ENCODE measurements around the gene DCST2.
A peak's percentile ranks its signal among the peaks of the same experiment; 100 is the strongest.

Gene DCST2

GRCh38 chr1:155026154-155026553 lies 7.4 kb downstream of the DCST2 start:
- DNase-seq (ENCODE audit: low read depth) = no peak

DNA sequence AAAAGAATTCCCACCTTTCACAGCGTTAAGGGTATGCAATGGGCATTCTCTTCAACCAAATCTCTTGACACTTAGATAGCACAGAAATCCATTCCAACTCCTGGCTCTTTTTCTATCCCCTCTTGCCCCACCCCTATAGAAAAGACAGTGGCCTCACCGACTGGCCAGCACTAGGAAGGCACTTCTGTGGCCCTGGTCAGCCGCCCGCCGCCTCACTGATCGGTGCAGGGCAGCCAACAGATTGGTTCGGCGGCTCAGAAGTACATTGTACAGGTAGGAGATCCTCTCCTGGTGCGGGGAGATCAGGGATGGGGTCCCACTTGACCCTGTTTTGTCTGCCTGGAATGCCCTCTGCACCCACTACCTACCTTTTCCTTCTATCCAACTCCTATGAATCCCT lies 9.3 kb downstream of the DCST2 start:
- DNase-seq (ENCODE audit: low read depth) = no peak

- no peak for DNase-seq (ENCODE audit: low read depth)
Measured at GRCh38 chr1:155023627-155024026, 10.0 kb downstream of the DCST2 start.

GRCh38 chr1:155022927-155023236 lies 10.7 kb downstream of the DCST2 start:
- no peak for DNase-seq (ENCODE audit: low read depth)

DNA sequence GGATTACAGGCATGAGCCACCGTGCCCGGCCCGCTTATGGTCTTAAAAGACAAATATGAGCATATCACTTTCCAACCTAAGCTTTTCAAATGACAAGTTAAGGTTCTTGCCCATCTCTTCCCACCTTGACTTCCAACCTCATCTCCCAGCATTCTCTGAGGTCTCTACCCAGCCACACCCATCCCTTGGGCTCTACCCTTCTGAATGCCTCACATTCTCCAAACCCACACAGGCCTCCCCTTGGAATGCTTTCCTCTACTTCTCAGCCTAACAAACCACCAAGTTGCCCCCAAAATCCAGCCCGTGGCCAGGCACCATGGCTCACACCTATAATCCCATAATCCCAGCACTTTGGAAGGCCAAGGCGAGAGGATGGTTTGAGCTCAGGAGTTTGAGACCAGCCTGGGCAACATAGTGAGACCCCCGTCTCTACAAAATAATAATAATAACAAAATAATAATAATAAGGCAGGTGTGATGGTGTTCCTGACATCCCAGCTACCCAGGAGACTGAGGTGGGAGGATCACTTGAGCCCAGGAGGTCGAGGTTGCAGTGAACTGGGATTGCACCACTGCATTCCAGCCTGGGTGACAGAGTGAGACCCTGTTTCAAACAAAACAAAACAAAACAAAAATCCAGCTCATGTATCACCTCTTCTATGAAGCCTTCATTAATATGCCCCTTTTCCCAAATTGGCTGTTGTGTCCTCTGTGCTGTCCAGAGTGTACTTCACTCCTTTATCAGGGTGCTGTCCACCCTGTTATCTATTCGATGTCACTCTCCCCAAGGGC lies 11.2 kb downstream of the DCST2 start:
- no peak for DNase-seq (ENCODE audit: low read depth)

DNA sequence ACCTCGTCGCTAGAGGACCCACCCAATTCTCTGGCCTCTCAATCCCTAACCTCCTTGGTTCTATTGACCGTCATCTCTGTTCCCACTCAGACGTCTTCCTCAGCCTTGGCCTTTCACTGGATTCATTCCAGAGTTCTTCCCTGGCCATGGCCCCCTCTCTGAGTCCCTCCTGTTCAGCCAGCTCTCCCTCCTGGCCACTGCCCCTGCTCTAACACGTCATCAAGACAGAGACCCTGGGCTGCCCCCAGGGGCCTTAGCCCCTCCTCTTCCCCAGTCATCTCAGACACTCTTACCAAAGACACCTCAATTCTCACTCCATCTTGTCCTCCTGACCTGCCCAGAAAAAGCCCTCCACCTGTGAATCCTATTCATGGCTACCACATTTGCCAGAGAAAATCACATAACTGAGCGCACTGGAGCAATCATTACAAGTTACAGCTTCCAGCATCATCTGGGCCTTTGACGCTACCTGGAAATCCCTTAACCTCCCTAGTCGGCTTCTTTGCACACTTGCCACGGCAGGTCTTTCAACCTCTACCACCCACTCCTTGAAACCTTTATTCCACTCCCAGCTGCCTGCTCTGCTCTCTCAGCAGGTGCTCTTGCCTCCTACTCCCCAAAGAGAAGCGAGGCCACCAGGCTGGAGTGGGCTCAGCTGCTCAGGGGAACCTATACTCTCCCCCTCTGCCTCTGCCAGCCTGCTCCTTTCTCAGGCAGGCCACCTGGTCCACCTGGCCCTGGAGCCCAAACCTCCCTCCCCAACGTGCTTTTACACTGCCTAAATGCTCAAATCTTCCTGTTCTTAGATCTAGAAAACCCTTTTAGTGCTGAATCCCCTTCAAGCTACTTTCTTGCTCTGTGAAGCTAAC lies 14.0 kb downstream of the DCST2 start:
- no peak for DNase-seq (ENCODE audit: low read depth)

- no peak for DNase-seq (ENCODE audit: low read depth)
Measured at GRCh38 chr1:155018617-155019348, 14.8 kb downstream of the DCST2 start.

DNA sequence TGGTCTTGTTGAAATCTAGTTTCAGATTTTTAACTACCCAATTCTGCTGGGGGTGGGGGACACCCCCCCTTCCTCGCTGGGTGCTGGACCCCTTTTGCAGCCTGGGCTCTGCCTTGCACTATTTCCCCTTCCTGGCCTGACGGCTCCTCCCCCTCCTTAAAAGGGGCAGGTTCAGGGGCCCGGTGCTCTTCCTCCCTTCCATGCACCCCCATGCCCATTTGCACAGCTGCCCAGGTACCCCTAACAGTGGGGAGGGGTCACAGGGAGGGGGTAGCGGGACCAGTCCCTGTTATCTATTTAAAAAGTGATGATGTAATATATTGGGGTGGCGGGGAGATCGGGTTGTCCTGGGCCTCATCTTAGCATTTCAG lies 15.7 kb downstream of the DCST2 start:
- no peak for DNase-seq (ENCODE audit: low read depth)

DNA sequence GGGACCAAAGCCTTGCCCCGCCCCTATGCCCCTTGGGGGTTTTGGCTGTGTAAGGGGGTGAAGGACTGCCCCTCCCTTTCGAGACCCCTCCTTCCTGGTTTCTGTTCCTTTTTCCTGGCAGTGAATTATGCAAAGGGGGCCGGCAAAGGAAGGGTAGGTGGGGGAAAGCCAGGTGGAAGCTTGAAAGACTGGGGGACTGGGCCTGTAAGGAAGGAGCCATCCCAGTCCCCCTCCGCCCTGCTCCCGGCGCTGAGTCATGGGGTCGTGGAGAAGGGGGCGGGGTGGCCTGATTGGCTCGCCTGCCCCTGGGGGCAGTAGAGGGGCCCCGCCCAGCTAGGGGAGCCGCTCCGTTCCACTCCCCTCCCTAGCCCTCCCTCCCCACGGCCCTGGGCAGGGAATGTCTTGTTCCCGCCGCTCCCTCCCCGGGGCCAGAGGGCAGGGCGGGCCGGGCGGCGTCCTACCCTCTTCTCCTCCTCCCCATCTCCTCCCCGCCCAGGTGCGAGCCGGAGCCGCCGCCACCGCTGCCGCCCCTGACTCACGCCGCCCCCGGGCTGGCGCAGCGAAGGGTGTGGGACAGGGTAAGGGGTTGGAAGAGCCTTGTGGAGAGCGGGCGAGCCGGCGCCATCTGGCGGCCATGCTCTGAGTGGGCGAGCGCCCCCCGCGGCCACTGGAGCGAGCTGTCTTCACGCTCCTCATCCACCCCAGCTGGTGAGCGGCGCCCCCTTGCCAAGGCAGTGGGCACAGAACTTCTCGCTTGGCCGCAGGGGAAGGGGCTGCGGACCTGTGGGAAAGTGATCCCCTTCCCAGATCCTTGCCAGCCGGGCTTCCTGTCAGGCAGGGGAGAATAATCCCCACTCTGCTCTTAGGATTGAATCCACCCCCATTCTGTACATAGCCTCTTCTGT lies 16.3 kb downstream of the DCST2 start:
- peak; percentile 58 for DNase-seq (ENCODE audit: low read depth)

GRCh38 chr1:155016231-155016831 lies 17.2 kb downstream of the DCST2 start:
- no peak for DNase-seq (ENCODE audit: low read depth)

GRCh38 chr1:155015527-155016230 lies 17.9 kb downstream of the DCST2 start:
- DNase-seq (ENCODE audit: low read depth) = no peak

DNA sequence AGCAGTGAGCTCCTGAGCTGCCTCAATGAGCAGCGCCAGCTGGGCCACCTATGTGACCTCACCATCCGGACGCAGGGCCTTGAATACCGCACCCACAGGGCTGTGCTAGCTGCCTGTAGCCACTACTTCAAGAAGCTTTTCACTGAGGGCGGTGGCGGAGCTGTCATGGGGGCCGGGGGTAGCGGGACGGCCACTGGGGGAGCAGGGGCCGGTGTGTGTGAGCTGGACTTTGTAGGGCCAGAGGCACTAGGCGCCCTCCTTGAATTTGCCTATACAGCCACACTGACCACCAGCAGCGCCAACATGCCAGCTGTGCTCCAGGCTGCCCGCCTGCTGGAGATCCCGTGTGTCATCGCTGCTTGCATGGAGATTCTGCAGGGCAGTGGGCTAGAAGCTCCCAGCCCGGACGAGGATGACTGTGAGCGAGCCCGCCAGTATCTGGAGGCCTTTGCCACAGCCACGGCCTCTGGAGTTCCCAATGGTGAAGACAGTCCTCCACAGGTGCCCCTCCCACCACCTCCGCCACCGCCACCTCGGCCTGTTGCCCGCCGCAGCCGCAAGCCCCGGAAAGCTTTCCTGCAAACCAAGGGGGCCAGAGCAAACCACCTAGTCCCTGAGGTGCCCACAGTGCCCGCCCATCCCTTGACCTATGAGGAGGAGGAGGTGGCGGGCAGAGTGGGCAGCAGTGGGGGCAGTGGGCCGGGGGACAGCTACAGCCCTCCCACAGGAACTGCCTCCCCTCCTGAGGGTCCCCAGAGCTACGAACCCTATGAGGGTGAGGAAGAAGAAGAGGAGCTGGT lies 18.7 kb downstream of the DCST2 start:
- no peak for DNase-seq (ENCODE audit: low read depth)

DNA sequence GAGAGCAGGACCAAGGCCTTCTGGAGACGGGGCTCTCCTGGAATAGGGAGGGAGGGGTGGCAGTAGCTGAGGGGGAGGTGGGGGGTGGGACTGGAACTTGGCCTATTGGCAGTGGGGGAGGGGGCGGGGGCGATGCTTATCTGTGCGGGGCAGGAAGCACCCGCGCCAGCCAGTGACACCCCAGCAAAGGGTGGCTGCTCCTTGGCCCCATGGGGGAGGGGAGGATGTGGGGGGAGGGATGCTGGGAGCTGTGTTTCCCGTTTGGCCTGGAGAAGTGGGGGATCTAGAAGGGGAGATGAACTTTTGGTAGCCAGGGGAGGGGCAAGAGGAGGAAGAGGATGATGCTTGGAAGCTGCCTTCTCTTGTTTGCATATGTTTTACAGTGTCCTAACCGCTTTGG lies 19.9 kb downstream of the DCST2 start:
- DNase-seq (ENCODE audit: low read depth) = no peak

GRCh38 chr1:155012776-155013602 lies 20.6 kb downstream of the DCST2 start:
- no peak for DNase-seq (ENCODE audit: low read depth)

- no peak for DNase-seq (ENCODE audit: low read depth)
Measured at GRCh38 chr1:155012026-155012546, 21.5 kb downstream of the DCST2 start.

GRCh38 chr1:155011437-155012025 lies 22.1 kb downstream of the DCST2 start:
- DNase-seq (ENCODE audit: low read depth) = no peak

GRCh38 chr1:155011004-155011416 lies 22.6 kb downstream of the DCST2 start:
- DNase-seq (ENCODE audit: low read depth) = no peak

- DNase-seq (ENCODE audit: low read depth) = no peak
Measured at GRCh38 chr1:155010211-155010918, 23.2 kb downstream of the DCST2 start.

Data from HS-5 (cell line).